Transverse colon (tissue), 4 donors: ENCODE measurements around the gene KDM3A. TPM values are rescaled to one million over a fixed set of nuclear protein-coding genes. Genes with fewer than 3 reads are reported as not detected.
A peak's percentile ranks its signal among the peaks of the same experiment; 100 is the strongest.

ENCODE experiments used
- DNase-seq: peaks from one replicate; pipeline ENCODE4 v3.0.0-alpha.2; 2019
- H3K27ac ChIP-seq, 4 donors: fragments of 200-600 bp; sonication (generic); 2 replicates each; pipeline ENCODE4 v1.5.1; 2016 to 2018; ENCODE audit warnings: inconsistent platforms in 4 of 4
- H3K27me3 ChIP-seq: fragments of 200-600 bp; sonication (generic); 2 replicates; pipeline ENCODE4 v1.5.1; 2017; ENCODE audit warnings: inconsistent platforms
- H3K36me3 ChIP-seq, 4 donors: fragments of 200-600 bp; sonication (generic); 2 replicates each; pipeline ENCODE4 v1.5.1; 2017 to 2019; ENCODE audit warnings: inconsistent platforms in 4 of 4
- H3K4me1 ChIP-seq, 4 donors: fragments of 200-600 bp; sonication (generic); 2 replicates each; pipeline ENCODE4 v1.5.1; 2017 to 2020; ENCODE audit warnings: inconsistent platforms in 4 of 4
- H3K4me3 ChIP-seq, 4 donors: fragments of 200-600 bp; sonication (generic); 1 replicate in 1 of 4; 2 replicates in 3 of 4; pipeline versions ENCODE4 v1.5.1 to v1.6.1; 2017 to 2019; ENCODE audit warnings: inconsistent platforms in 4 of 4
- H3K9me3 ChIP-seq, 2 donors: fragments of 200-600 bp; sonication (generic); 2 replicates each; pipeline ENCODE4 v1.5.1; 2017 to 2019; ENCODE audit warnings: inconsistent platforms in 2 of 2
- EP300 ChIP-seq: sonication (generic); formaldehyde crosslinking; IDR thresholded peaks from one replicate; pipeline ENCODE4 v1.6.1; 2017; ENCODE audit warnings: antibody characterized with exemption, low read depth
- POLR2A ChIP-seq: fragments of 450-650 bp; IDR thresholded peaks from one replicate; pipeline ENCODE4 v1.6.1; 2016; ENCODE audit warnings: antibody characterized with exemption, mild to moderate bottlenecking, moderate library complexity
- POLR2AphosphoS5 ChIP-seq, 3 donors: sonication (generic); formaldehyde crosslinking; IDR thresholded peaks; one replicate each; pipeline ENCODE4 v1.6.1; 2016; ENCODE audit warnings: antibody characterized with exemption in 3 of 3
- WGBS, 2 donors: methylation state at CpG; one replicate each; pipeline ENCODE4 v1.1.5; 2018; ENCODE audit warnings: low coverage in 1 of 2; 5-methylcytosine and 5-hydroxymethylcytosine counted together
- in situ Hi-C, 4 donors: fragments of 200-750 bp; cut with MboI; loops; one replicate each; pipeline versions ENCODE4 v1.15.0 to v1.15.1; 2017; ENCODE audit warnings: low sequenced_read_pairs in 3 of 4, low pct_ligation_motif_present in 1 of 4, low pct_unique_long_range_greater_than_20kb in 1 of 4
- intact Hi-C: fragments of 100-400 bp; cut with DNase I; formaldehyde crosslinking; loops from one replicate; pipeline ENCODE4 v1.15.1; 2023; ENCODE audit warnings: low total_unique reads
- total RNA-seq, 4 donors: library from RNA; depleted of rRNA; stranded (reverse); fragments of >200 nt; gene quantifications; one replicate each; pipeline ENCODE4 v1.1.0, GENCODE V29; 2016
- TF ChIP-seq, protein P1 (sequence below), 5 experiments: fragments of 200-600 bp in 3 of 5; fragments of 450-650 bp in 2 of 5; sonication (generic) in 3 of 5; IDR thresholded peaks; 1 replicate in 2 of 5; 2 replicates in 3 of 5; pipeline ENCODE4 v1.5.1; 2016 to 2017; ENCODE audit warnings: antibody characterized with exemption in 5 of 5, inconsistent platforms in 3 of 5, mild to moderate bottlenecking in 2 of 5, moderate library complexity in 1 of 5

The KDM3A gene
- total RNA-seq, 4 donors from 2014 or later = 40.4 to 173 (median 55.0) TPM

DNA sequence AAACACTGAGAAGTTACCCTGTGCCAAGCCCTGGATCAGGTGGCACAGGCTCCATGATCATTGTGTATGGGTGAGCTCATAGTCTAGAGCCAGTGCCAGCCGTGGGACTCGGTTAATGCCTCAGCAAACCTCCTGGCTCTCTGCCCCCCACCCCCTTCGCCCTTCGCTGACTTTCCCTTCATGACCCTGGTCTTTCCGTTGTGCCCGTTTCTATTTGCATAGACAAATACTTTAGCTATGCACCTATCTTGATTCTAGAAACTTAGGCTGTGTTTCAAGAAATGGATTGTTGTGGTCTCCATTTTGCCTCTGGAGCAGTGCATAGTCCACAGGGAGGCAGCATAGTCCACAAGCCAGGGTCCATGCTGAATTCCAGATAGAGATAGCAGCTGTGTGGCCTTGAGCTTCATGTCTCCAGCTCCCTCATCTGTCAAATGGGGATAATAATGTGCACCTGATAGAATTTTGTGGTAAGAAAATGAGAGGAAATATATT is 44.8 kb upstream of the KDM3A start:
- TF ChIP-seq, protein P1, sequence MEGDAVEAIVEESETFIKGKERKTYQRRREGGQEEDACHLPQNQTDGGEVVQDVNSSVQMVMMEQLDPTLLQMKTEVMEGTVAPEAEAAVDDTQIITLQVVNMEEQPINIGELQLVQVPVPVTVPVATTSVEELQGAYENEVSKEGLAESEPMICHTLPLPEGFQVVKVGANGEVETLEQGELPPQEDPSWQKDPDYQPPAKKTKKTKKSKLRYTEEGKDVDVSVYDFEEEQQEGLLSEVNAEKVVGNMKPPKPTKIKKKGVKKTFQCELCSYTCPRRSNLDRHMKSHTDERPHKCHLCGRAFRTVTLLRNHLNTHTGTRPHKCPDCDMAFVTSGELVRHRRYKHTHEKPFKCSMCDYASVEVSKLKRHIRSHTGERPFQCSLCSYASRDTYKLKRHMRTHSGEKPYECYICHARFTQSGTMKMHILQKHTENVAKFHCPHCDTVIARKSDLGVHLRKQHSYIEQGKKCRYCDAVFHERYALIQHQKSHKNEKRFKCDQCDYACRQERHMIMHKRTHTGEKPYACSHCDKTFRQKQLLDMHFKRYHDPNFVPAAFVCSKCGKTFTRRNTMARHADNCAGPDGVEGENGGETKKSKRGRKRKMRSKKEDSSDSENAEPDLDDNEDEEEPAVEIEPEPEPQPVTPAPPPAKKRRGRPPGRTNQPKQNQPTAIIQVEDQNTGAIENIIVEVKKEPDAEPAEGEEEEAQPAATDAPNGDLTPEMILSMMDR (IDR thresholded peaks at IDR 0.05) = peak in 2 of 5 experiments; percentile 10 to 17
- no peak for TF ChIP-seq POLR2A
- in situ Hi-C loops = no loop called here
- DNase-seq = peak; percentile 24
- Histone ChIP-seq H3K27ac (no peak overlapping the region), H3K4me3 (no peak overlapping the region), H3K4me1 (peaks cover 4 to 14% (median 12%) of the 10 kb centered on the region in 4 donors), H3K36me3 (no peaks in the 10 kb centered on the region), H3K9me3 (no peaks in the 10 kb centered on the region), H3K27me3 (no peaks in the 10 kb centered on the region)
- WGBS, 2 donors = 60 to 77% methylated on average over 1 to 6 of the region's 6 CpGs
- intact Hi-C loops = no loop called here

DNA sequence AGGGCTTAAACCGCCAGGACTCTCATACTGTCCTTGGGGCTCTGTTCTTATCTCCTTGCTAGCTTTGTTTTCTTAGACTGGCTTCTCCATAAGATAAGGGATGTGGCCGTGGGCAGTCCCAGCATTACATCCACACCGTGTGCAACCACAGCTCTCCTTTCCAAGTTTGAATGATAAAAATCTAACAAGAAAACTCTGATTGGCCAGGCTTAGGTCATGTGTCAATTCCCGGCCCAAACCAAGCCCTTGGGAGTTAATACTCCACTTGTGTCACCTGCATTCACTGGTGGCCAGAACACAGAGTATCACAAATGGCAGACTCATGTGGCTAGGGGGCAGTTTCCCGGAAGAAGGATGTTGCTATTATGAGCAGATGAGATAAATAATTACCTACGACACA is 43.2 kb upstream of the KDM3A start:
- H3K36me3 ChIP-seq = no peaks in the 10 kb centered on the region
- DNase-seq = no peak
- no peak overlapping the region for H3K27ac ChIP-seq
- no peak for TF ChIP-seq POLR2AphosphoS5 (IDR thresholded peaks at IDR 0.05)
- TF ChIP-seq, protein P1 (IDR thresholded peaks at IDR 0.05) = no peak
- no peak for TF ChIP-seq EP300
- no peak for TF ChIP-seq POLR2A
- intact Hi-C loops = no loop called here
- H3K4me3 ChIP-seq = no peak overlapping the region
- no peaks in the 10 kb centered on the region for H3K27me3 ChIP-seq
- WGBS, 2 donors = 55 to 78% methylated on average over 2 to 6 of the region's 6 CpGs
- H3K9me3 ChIP-seq = no peaks in the 10 kb centered on the region
- in situ Hi-C loops = no loop called here
- peaks cover 4 to 14% (median 12%) of the 10 kb centered on the region in 4 donors for H3K4me1 ChIP-seq

DNA sequence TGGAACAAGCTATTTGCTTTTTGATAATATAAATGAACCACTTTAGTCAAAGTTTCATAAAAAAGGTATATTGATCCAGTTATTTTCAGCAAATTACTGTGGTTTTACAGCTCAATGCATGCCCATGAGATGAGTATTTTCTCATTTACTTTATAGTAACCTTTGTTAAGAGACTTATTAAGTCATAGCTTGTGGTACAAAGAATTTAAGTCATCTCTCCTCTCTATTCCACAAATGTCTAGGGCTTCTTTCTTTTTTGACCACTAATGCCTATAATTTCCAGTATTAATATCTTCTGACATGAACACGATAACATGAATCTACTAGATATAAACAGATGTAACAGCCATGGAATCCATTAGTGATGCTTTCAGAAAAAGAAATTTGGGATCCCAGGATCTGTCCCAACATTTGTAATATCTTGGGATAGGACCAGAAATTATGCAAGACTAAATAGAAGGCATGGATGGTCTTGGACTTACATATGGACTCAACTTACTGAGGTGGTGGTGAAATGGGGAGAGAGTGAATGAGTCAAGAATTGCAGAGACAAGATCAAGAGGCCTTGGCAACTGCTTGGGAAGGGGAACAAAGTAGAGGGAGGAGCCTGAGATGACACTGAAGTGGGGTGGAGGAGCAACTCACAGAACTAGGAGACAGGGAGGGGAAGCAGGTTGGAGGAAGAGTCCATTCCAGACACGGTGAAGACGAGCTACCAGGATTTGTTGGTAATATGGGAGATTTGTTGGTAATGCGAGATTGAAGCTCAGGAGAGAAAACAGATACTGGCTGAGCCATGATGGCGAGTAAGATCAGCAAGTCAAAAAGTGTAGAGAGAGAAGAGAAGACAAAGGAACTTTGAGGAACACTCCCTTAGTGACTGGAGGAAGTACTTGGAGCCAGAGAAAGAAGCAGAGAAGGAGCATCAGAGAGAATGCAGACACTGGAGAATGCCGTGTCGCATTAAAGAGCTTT is 42.4 kb upstream of the KDM3A start:
- in situ Hi-C loops = no loop called here
- Histone ChIP-seq H3K27me3 (no peaks in the 10 kb centered on the region), H3K4me1 (peaks cover 0 to 7% (median 6%) of the 10 kb centered on the region in 4 donors), H3K36me3 (no peaks in the 10 kb centered on the region), H3K27ac (no peak overlapping the region), H3K4me3 (no peak overlapping the region), H3K9me3 (no peaks in the 10 kb centered on the region)
- no peak for DNase-seq
- TF ChIP-seq EP300 (no peak), POLR2A (no peak), POLR2AphosphoS5 (IDR thresholded peaks at IDR 0.05) (no peak)
- TF ChIP-seq, protein P1 (IDR thresholded peaks at IDR 0.05) = no peak
- intact Hi-C loops = no loop called here
- 91 to 92% methylated on average over 7 of the region's 7 CpGs for WGBS, 2 donors

DNA sequence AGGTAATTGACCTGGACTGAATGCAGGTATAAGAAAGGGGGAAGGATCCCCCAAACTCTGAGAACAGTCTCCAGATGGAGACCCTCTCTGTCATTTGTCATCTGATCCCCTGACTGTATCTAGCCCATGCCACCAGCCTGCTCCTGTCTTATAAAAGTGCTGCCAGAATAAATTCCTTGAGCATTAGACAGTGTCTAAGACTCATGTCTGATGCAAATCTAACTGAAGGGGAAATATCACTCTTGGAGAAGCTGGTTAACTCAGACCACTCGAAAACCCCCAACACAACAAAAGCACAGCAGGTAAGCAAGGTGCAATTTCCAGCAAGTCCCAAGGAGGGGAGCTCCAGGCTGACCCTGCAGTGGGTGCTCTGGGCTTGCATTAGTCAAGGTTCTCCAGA is 40.9 kb upstream of the KDM3A start:
- Histone ChIP-seq H3K27me3 (no peaks in the 10 kb centered on the region), H3K27ac (no peak overlapping the region), H3K4me1 (no peaks in the 10 kb centered on the region), H3K9me3 (no peaks in the 10 kb centered on the region), H3K4me3 (no peak overlapping the region), H3K36me3 (no peaks in the 10 kb centered on the region)
- 62% methylated on average over 1 of the region's 1 CpG; no CpG with 5 or more reads in 1 of the 2 donors for WGBS, 2 donors
- in situ Hi-C loops = no loop called here
- intact Hi-C loops = no loop called here
- no peak for DNase-seq
- TF ChIP-seq, protein P1 (IDR thresholded peaks at IDR 0.05) = no peak
- TF ChIP-seq POLR2AphosphoS5 (IDR thresholded peaks at IDR 0.05) (no peak), EP300 (no peak), POLR2A (no peak)
